ENCODE data around the gene TLX1. TPM values are rescaled to one million over a fixed set of nuclear protein-coding genes. Genes with fewer than 3 reads are reported as not detected.

Gene TLX1
- polyA plus RNA-seq, 1 donor (not counting 4 experiments of a cell fraction or from before 2014, with no cell fraction given) = not detected

DNA sequence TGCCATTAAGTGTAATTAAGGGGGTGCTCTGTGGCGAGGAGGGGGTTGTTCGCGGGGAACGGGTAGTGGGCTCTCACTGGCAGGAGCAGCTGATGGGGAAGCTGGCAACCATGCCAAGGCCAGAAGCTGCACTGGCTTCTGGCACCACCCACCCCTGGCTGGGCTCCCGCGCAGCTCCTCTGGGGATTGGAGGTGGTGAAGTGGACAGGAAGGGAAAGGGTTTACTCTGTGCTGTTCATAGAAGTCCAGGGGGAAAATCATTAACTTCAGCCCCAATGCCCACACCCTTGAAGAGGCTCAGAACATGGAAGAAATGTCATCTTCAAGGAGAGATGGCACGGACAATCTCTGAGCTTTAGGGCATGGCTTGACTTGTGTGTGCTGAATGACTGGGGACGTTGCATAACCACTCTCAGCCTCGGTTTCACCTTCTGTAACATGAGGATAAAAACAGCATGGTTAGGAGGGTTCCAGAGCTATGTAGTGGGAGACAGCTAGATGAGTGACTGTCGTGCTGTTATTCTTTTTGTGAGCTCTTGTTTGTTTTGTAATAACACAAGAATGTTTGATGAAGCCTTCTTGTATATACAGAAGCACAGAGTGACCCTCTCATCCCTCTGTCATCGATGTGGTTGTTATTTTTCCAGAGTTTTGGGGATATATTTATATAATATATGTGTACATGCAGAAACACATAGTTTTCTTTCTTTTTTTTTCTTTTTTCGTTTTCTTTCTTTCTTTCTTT, 39.4 kb upstream of the TLX1 start:
- H3K4me2 ChIP-seq (ENCODE audit: control insufficient read depth, extremely low read depth, insufficient read depth, low read depth, low read length) = no peak overlapping the region
- no peaks in the 10 kb centered on the region for H3K36me3 ChIP-seq (ENCODE audit: control insufficient read depth in 2 of 2, extremely low read depth in 1 of 2, insufficient read depth in 2 of 2, low read length in 2 of 2)
- no peak overlapping the region for H3K27ac ChIP-seq (ENCODE audit: control insufficient read depth, insufficient read depth, low read length)
- H3K9me3 ChIP-seq (ENCODE audit: control insufficient read depth, low read depth, low read length) = no peaks in the 10 kb centered on the region
- no peak overlapping the region for H3K4me3 ChIP-seq (ENCODE audit: control insufficient read depth in 2 of 3, extremely low read depth in 1 of 3, insufficient read depth in 2 of 3, low read depth in 1 of 3, low read length in 3 of 3)
- no peak for FAIRE-seq
- no peaks in the 10 kb centered on the region for H3K79me2 ChIP-seq (ENCODE audit: control insufficient read depth, insufficient read depth, low read length)
- TF ChIP-seq, protein P1, sequence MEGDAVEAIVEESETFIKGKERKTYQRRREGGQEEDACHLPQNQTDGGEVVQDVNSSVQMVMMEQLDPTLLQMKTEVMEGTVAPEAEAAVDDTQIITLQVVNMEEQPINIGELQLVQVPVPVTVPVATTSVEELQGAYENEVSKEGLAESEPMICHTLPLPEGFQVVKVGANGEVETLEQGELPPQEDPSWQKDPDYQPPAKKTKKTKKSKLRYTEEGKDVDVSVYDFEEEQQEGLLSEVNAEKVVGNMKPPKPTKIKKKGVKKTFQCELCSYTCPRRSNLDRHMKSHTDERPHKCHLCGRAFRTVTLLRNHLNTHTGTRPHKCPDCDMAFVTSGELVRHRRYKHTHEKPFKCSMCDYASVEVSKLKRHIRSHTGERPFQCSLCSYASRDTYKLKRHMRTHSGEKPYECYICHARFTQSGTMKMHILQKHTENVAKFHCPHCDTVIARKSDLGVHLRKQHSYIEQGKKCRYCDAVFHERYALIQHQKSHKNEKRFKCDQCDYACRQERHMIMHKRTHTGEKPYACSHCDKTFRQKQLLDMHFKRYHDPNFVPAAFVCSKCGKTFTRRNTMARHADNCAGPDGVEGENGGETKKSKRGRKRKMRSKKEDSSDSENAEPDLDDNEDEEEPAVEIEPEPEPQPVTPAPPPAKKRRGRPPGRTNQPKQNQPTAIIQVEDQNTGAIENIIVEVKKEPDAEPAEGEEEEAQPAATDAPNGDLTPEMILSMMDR (optimal IDR thresholded peaks at IDR 0.05 in 1 of 3, IDR thresholded peaks at IDR 0.05 in 1 of 3, conservative IDR thresholded peaks at IDR 0.05 in 1 of 3; ENCODE audit: extremely low read depth in 1 of 3, insufficient read depth in 2 of 3, low read length in 3 of 3) = no peak
- TF ChIP-seq EZH2 (IDR thresholded peaks at IDR 0.05; ENCODE audit: low read length) = no peak
- H3K27me3 ChIP-seq (ENCODE audit: control insufficient read depth, extremely low read depth, insufficient read depth, low read length) = peaks cover 14% of the 10 kb centered on the region
- no peak overlapping the region for H2AFZ ChIP-seq (ENCODE audit: control insufficient read depth, low read length)
- peaks cover 2% of the 10 kb centered on the region for H3K9me1 ChIP-seq (ENCODE audit: control insufficient read depth, extremely low read depth, insufficient read depth, low read length)
- no peaks in the 10 kb centered on the region for H4K20me1 ChIP-seq (ENCODE audit: control insufficient read depth, extremely low read depth, insufficient read depth, low read length)
- H3K9ac ChIP-seq (ENCODE audit: control insufficient read depth, extremely low read depth, insufficient read depth, low read length) = no peak overlapping the region
- H3K4me1 ChIP-seq (ENCODE audit: control insufficient read depth, extremely low read depth, insufficient read depth, low read length) = peaks cover 25% of the 10 kb centered on the region
- no peak for DNase-seq (ENCODE audit: low read depth, low spot score)
- dilution Hi-C loops (cut with MboI; ENCODE audit: extremely low pct_ligation_motif_present, low sequenced_read_pairs) = no loop called here

DNA sequence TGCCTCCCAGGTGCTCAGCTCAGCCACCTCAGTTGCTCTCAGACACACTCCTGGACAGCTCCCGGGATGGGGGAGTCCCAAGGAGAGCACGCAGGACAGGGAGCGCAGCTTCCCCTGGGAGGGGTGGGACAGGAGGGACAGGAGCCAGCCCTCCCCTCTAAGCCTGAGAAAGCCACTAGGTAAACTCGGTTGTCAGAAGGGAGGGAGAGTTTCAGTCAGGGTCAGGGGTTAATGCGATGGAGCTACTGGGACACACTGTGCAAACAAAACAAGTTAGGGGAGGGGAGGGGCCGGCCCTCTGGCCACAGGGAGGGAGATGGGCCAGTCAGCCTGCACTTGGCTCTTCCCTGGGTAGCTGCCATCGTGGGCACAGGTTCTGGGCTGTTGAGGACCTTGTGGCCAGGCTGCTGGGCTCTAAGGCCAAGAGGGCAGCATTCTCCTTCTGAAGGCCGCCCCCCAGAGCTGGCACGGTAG, 38.2 kb upstream of the TLX1 start:
- H3K27me3 ChIP-seq (ENCODE audit: control insufficient read depth, extremely low read depth, insufficient read depth, low read length) = peaks cover 4% of the 10 kb centered on the region
- no peaks in the 10 kb centered on the region for H3K36me3 ChIP-seq (ENCODE audit: control insufficient read depth in 2 of 2, extremely low read depth in 1 of 2, insufficient read depth in 2 of 2, low read length in 2 of 2)
- H3K4me2 ChIP-seq (ENCODE audit: control insufficient read depth, extremely low read depth, insufficient read depth, low read depth, low read length) = no peak overlapping the region
- H3K9me3 ChIP-seq (ENCODE audit: control insufficient read depth, low read depth, low read length) = no peaks in the 10 kb centered on the region
- H3K4me3 ChIP-seq (ENCODE audit: control insufficient read depth in 2 of 3, extremely low read depth in 1 of 3, insufficient read depth in 2 of 3, low read depth in 1 of 3, low read length in 3 of 3) = no peak overlapping the region
- dilution Hi-C loops (cut with MboI; ENCODE audit: extremely low pct_ligation_motif_present, low sequenced_read_pairs) = no loop called here
- H3K27ac ChIP-seq (ENCODE audit: control insufficient read depth, insufficient read depth, low read length) = no peak overlapping the region
- DNase-seq (ENCODE audit: low read depth, low spot score) = no peak
- H3K9me1 ChIP-seq (ENCODE audit: control insufficient read depth, extremely low read depth, insufficient read depth, low read length) = peaks cover 2% of the 10 kb centered on the region
- H4K20me1 ChIP-seq (ENCODE audit: control insufficient read depth, extremely low read depth, insufficient read depth, low read length) = no peaks in the 10 kb centered on the region
- FAIRE-seq = no peak
- H3K4me1 ChIP-seq (ENCODE audit: control insufficient read depth, extremely low read depth, insufficient read depth, low read length) = peaks cover 25% of the 10 kb centered on the region
- no peaks in the 10 kb centered on the region for H3K79me2 ChIP-seq (ENCODE audit: control insufficient read depth, insufficient read depth, low read length)
- TF ChIP-seq EZH2 (IDR thresholded peaks at IDR 0.05; ENCODE audit: low read length) = no peak
- TF ChIP-seq, protein P1 (optimal IDR thresholded peaks at IDR 0.05 in 1 of 3, IDR thresholded peaks at IDR 0.05 in 1 of 3, conservative IDR thresholded peaks at IDR 0.05 in 1 of 3; ENCODE audit: extremely low read depth in 1 of 3, insufficient read depth in 2 of 3, low read length in 3 of 3) = no peak
- no peak overlapping the region for H2AFZ ChIP-seq (ENCODE audit: control insufficient read depth, low read length)
- no peak overlapping the region for H3K9ac ChIP-seq (ENCODE audit: control insufficient read depth, extremely low read depth, insufficient read depth, low read length)

Measured in keratinocyte (primary cell).